Myocyte (in vitro differentiated cells): ENCODE measurements around the gene GARIN5B. TPM values are rescaled to one million over a fixed set of nuclear protein-coding genes. Genes with fewer than 3 reads are reported as not detected.

Source experiments
- DNase-seq: peaks from one replicate; pipeline ENCODE4 v3.0.0-alpha.2; 2012; ENCODE audit warnings: low read depth
- total RNA-seq: library from RNA; depleted of rRNA; stranded (reverse); fragments of >200 nt; gene quantifications from 2 replicates; pipeline ENCODE4 v1.2.3, GENCODE V29; 2014

The GARIN5B gene
- total RNA-seq, 1 donor from 2014 or later, result not detected

- DNase-seq, result no peak
Observed at GRCh38 chr19:55389386-55390317, 26.6 kb upstream of the GARIN5B start.

GRCh38 chr19:55387736-55388497, 24.9 kb upstream of the GARIN5B start:
- no peak for DNase-seq

GRCh38 chr19:55386493-55386971, 23.5 kb upstream of the GARIN5B start:
- no peak for DNase-seq

GRCh38 chr19:55385724-55386492, 22.8 kb upstream of the GARIN5B start, which contains the start of gene RPL28:
Gene RPL28 (plus strand): TSS chr19:55385932. CDS start chr19:55386358, 426 bp downstream.
- DNase-seq, result peak; percentile 99

- DNase-seq, result peak; percentile 98
Observed at GRCh38 chr19:55384920-55385723, 22.1 kb upstream of the GARIN5B start.

GRCh38 chr19:55384131-55384919, 21.3 kb upstream of the GARIN5B start, which contains the start of gene TMEM238:
Gene TMEM238 (minus strand): TSS chr19:55384292. CDS start chr19:55384259, 33 bp downstream.
- no peak for DNase-seq

- DNase-seq, result no peak
Observed at GRCh38 chr19:55383279-55384130, 20.4 kb upstream of the GARIN5B start.

GRCh38 chr19:55382522-55383054, 19.5 kb upstream of the GARIN5B start:
- DNase-seq, result no peak

- no peak for DNase-seq
Observed at GRCh38 chr19:55382013-55382412, 19.0 kb upstream of the GARIN5B start.

- DNase-seq, result peak; percentile 78
Observed at GRCh38 chr19:55379174-55379573, 16.1 kb upstream of the GARIN5B start.

GRCh38 chr19:55377356-55378131, 14.5 kb upstream of the GARIN5B start:
- no peak for DNase-seq

- DNase-seq, result no peak
Observed at GRCh38 chr19:55376241-55376933, 13.3 kb upstream of the GARIN5B start, which contains the start of gene TMEM190. Gene TMEM190 (plus strand): TSS chr19:55376826. CDS start chr19:55376854, 28 bp downstream.

GRCh38 chr19:55373993-55374757, 11.1 kb upstream of the GARIN5B start:
- DNase-seq, result no peak

- no peak for DNase-seq
Observed at GRCh38 chr19:55373306-55373992, 10.4 kb upstream of the GARIN5B start.
